Tibial nerve (tissue), 4 donors: Measurements from ENCODE around the gene ZNF726.

Source experiments
- CTCF ChIP-seq, 5 experiments: fragments of 200-600 bp in 3 of 5; fragments of 450-650 bp in 2 of 5; sonication (generic) in 3 of 5; IDR thresholded peaks; one replicate each; pipeline ENCODE4 v1.5.1; 2016 to 2019; ENCODE audit warnings: antibody characterized with exemption in 5 of 5, mild to moderate bottlenecking in 3 of 5, moderate library complexity in 2 of 5
- EP300 ChIP-seq, 2 donors: sonication (generic); formaldehyde crosslinking; IDR thresholded peaks; one replicate each; pipeline ENCODE4 v1.6.1; 2017; ENCODE audit warnings: antibody characterized with exemption in 2 of 2, mild to moderate bottlenecking in 1 of 2
- POLR2A ChIP-seq, 2 donors: fragments of 450-650 bp; IDR thresholded peaks; one replicate each; pipeline ENCODE4 v1.6.1; 2017; ENCODE audit warnings: antibody characterized with exemption in 2 of 2, mild to moderate bottlenecking in 2 of 2, moderate library complexity in 2 of 2

- TF ChIP-seq CTCF (IDR thresholded peaks at IDR 0.05) (no peak), POLR2A (IDR thresholded peaks at IDR 0.05) (no peak), EP300 (IDR thresholded peaks at IDR 0.05) (no peak)
Measured at GRCh38 chr19:23901360-23901759, 13.3 kb upstream of the ZNF726 start.
